H1 (cell line): ENCODE measurements around the gene AKIRIN2. TPM values are rescaled to one million over a fixed set of nuclear protein-coding genes. Genes with fewer than 3 reads are reported as not detected.

ENCODE experiments used
- CTCF ChIA-PET: fragments of 300-600 bp; sonication (Branson Sonifier 250); formaldehyde crosslinking; loops from one replicate; lab custom pipeline; 2021; ENCODE audit not compliant: partially characterized antibody; lab: Charles Lee
- POLR2A ChIA-PET: fragments of 300-600 bp; sonication (Branson Sonifier 250); formaldehyde crosslinking; loops from one replicate; lab custom pipeline; 2021; ENCODE audit warnings: inconsistent platforms; ENCODE audit not compliant: partially characterized antibody; lab: Charles Lee
- DNase-seq, 2 experiments: peaks; one replicate each; pipeline versions ENCODE4 v3.0.0 to v3.0.0-alpha.2; 2010 to 2022; ENCODE audit warnings: low spot score in 2 of 2, low read depth in 1 of 2, mixed read lengths in 1 of 2
- FAIRE-seq: peaks from 2 replicates; lab custom pipeline; 2011; peaks lifted over from hg19 to GRCh38; lab: Jason Lieb, UNC
- H2AFZ ChIP-seq: 2 replicates; pipeline ENCODE4 v1.8.1; 2012; ENCODE audit warnings: low read length, inconsistent platforms
- H2AK5ac ChIP-seq: 2 replicates; pipeline ENCODE4 v1.6.1; 2013; ENCODE audit warnings: low read depth, low read length
- H2BK120ac ChIP-seq: replicated peaks from 2 replicates; pipeline ENCODE3; 2013; ENCODE audit warnings: low read depth, low read length, inconsistent platforms
- H2BK12ac ChIP-seq: 2 replicates; pipeline ENCODE4 v1.6.1; 2013; ENCODE audit warnings: low read depth, low read length
- H2BK15ac ChIP-seq: 2 replicates; pipeline ENCODE4 v1.6.1; 2013; ENCODE audit warnings: low read length
- H2BK20ac ChIP-seq: 2 replicates; pipeline ENCODE4 v1.6.1; 2013; ENCODE audit warnings: low read length
- H2BK5ac ChIP-seq: 2 replicates; pipeline ENCODE4 v1.6.1; 2013; ENCODE audit warnings: low read depth, low read length
- H3K14ac ChIP-seq: 2 replicates; pipeline ENCODE4 v1.6.1; 2013; ENCODE audit warnings: inconsistent platforms; ENCODE audit not compliant: insufficient read length
- H3K18ac ChIP-seq: 2 replicates; pipeline ENCODE4 v1.6.1; 2013; ENCODE audit warnings: low read length; ENCODE audit errors: extremely low read depth
- H3K23ac ChIP-seq: 2 replicates; pipeline ENCODE4 v1.6.1; 2013; ENCODE audit warnings: inconsistent platforms; ENCODE audit not compliant: insufficient read length
- H3K23me2 ChIP-seq: 2 replicates; pipeline ENCODE4 v1.6.1; 2013; ENCODE audit warnings: low read depth, low read length
- H3K27ac ChIP-seq: 2 replicates; pipeline ENCODE4 v1.6.1; 2011; ENCODE audit warnings: low read depth, low read length, inconsistent platforms
- H3K27me3 ChIP-seq, 4 experiments: replicated peaks in 1 of 4; 1 replicate in 1 of 4; 2 replicates in 3 of 4; pipeline versions ENCODE4 v1.6.1 to v1.8.1; 2011 to 2013; ENCODE audit warnings: low read length in 3 of 4, mild to moderate bottlenecking in 3 of 4, inconsistent platforms in 2 of 4, mixed read lengths in 2 of 4, moderate library complexity in 1 of 4; ENCODE audit not compliant: control insufficient read depth in 3 of 4, insufficient read depth in 3 of 4; ENCODE audit errors: extremely low read depth in 1 of 4
- H3K36me3 ChIP-seq, 4 experiments: 2 replicates each; pipeline versions ENCODE4 v1.6.1 to v1.8.1; 2011 to 2013; ENCODE audit warnings: mild to moderate bottlenecking in 4 of 4, low read length in 3 of 4, moderate library complexity in 2 of 4, control low read depth in 1 of 4, inconsistent platforms in 1 of 4; ENCODE audit not compliant: insufficient read depth in 4 of 4, control insufficient read depth in 2 of 4
- H3K4ac ChIP-seq: replicated peaks from 2 replicates; pipeline ENCODE3; 2013; ENCODE audit warnings: low read length, low read depth, mixed read lengths, inconsistent platforms; ENCODE audit not compliant: insufficient read length
- H3K4me1 ChIP-seq, 4 experiments: replicated peaks in 1 of 4; 1 replicate in 1 of 4; 2 replicates in 3 of 4; pipeline versions ENCODE4 v1.6.1 to v1.8.1; 2011 to 2013; ENCODE audit warnings: low read length in 3 of 4, inconsistent platforms in 2 of 4, mixed read lengths in 1 of 4; ENCODE audit not compliant: insufficient read depth in 4 of 4, control insufficient read depth in 3 of 4
- H3K4me2 ChIP-seq, 2 experiments: 2 replicates each; pipeline versions ENCODE4 v1.6.1 to v1.8.1; 2011 to 2013; ENCODE audit warnings: low read depth in 2 of 2, low read length in 2 of 2, control low read depth in 1 of 2, inconsistent platforms in 1 of 2, mild to moderate bottlenecking in 1 of 2; ENCODE audit not compliant: insufficient read depth in 1 of 2
- H3K4me3 ChIP-seq, 4 experiments: fragments of 200-600, 300-600 bp in 1 of 4; sonication (generic), shearing (Covaris generic), sonication (Bioruptor Twin) in 1 of 4; 2 replicates each; pipeline versions ENCODE4 v1.5.1 to v1.8.1; 2011 to 2016; ENCODE audit warnings: low read length in 4 of 4, low read depth in 3 of 4, control low read depth in 2 of 4, inconsistent platforms in 2 of 4, mild to moderate bottlenecking in 2 of 4, mixed read lengths in 1 of 4, moderate library complexity in 1 of 4; ENCODE audit not compliant: insufficient read depth in 2 of 4; ENCODE audit errors: extremely low read depth in 1 of 4
- H3K56ac ChIP-seq: replicated peaks from 2 replicates; pipeline ENCODE3; 2013; ENCODE audit warnings: low read depth, mild to moderate bottlenecking, mixed read lengths, low read length, inconsistent platforms; ENCODE audit not compliant: insufficient read length
- H3K79me1 ChIP-seq: 2 replicates; pipeline ENCODE4 v1.6.1; 2013; ENCODE audit warnings: low read depth, low read length, control low read depth
- H3K79me2 ChIP-seq, 2 experiments: 2 replicates each; pipeline versions ENCODE4 v1.6.1 to v1.8.1; 2012 to 2013; ENCODE audit warnings: low read length in 2 of 2, mild to moderate bottlenecking in 2 of 2, inconsistent platforms in 1 of 2; ENCODE audit not compliant: insufficient read depth in 2 of 2, control insufficient read depth in 1 of 2
- H3K9ac ChIP-seq, 4 experiments: replicated peaks in 1 of 4; 1 replicate in 1 of 4; 2 replicates in 3 of 4; pipeline versions ENCODE4 v1.6.1 to v1.8.1; 2011 to 2013; ENCODE audit warnings: low read depth in 3 of 4, low read length in 3 of 4, control low read depth in 2 of 4, mild to moderate bottlenecking in 2 of 4, moderate library complexity in 2 of 4, inconsistent platforms in 1 of 4; ENCODE audit errors: extremely low read depth in 1 of 4
- H3K9me3 ChIP-seq, 2 experiments: 2 replicates each; pipeline versions ENCODE4 v1.6.1 to v1.8.1; 2012 to 2013; ENCODE audit warnings: mild to moderate bottlenecking in 2 of 2, moderate library complexity in 2 of 2, control low read depth in 1 of 2, inconsistent platforms in 1 of 2, low read depth in 1 of 2, low read length in 1 of 2, mixed read lengths in 1 of 2; ENCODE audit not compliant: insufficient read depth in 2 of 2
- H4K20me1 ChIP-seq, 2 experiments: replicated peaks in 1 of 2; 2 replicates each; pipeline versions ENCODE3 to v1.8.1; 2011 to 2013; ENCODE audit warnings: inconsistent platforms in 2 of 2, low read length in 2 of 2, mild to moderate bottlenecking in 1 of 2; ENCODE audit not compliant: insufficient read depth in 2 of 2, control insufficient read depth in 1 of 2
- H4K5ac ChIP-seq: 2 replicates; pipeline ENCODE4 v1.6.1; 2013; ENCODE audit warnings: low read length, low read depth, mixed read lengths, inconsistent platforms; ENCODE audit not compliant: insufficient read length
- H4K8ac ChIP-seq: 2 replicates; pipeline ENCODE4 v1.8.0; 2013; ENCODE audit warnings: mild to moderate bottlenecking, moderate library complexity, low read length, inconsistent platforms; ENCODE audit not compliant: insufficient read depth; ENCODE audit errors: extremely low read depth
- H4K91ac ChIP-seq: replicated peaks from 2 replicates; pipeline ENCODE3; 2013; ENCODE audit warnings: low read length, mixed read lengths, inconsistent platforms; ENCODE audit not compliant: insufficient read length
- CREB1 ChIP-seq: IDR thresholded peaks from 2 replicates; pipeline ENCODE4 v1.6.1; 2012; ENCODE audit warnings: inconsistent platforms
- YY1 ChIP-seq: IDR thresholded peaks from 2 replicates; pipeline ENCODE4 v1.6.1; 2011; ENCODE audit warnings: low read depth, mild to moderate bottlenecking, low read length
- ZNF274 ChIP-seq: IDR thresholded peaks from 2 replicates; pipeline ENCODE4 v1.7.0; 2012; ENCODE audit warnings: low read length, borderline replicate concordance; ENCODE audit errors: extremely low read depth
- WGBS, 2 experiments: shearing (Covaris generic) in 1 of 2; methylation state at CpG; one replicate each; pipeline versions ENCODE4 v1.1.6 to v1.1.7; 2013 to 2015; ENCODE audit warnings: low lambda C conversion rate in 2 of 2, mixed read lengths in 2 of 2, inconsistent platforms in 1 of 2, low coverage in 1 of 2, missing lambda C conversion rate in 1 of 2; ENCODE audit not compliant: insufficient replicate concordance in 2 of 2, insufficient coverage in 1 of 2, insufficient read length in 1 of 2; ENCODE audit errors: extremely low coverage in 1 of 2, missing lambda C conversion rate in 1 of 2; 5-methylcytosine and 5-hydroxymethylcytosine counted together
- polyA plus RNA-seq, 7 experiments: library from polyadenylated mRNA; depleted of rRNA in 3 of 7; stranded (reverse) in 5 of 7; unstranded in 2 of 7; fragments of >200 nt in 5 of 7; fragments of 200-250 nt in 2 of 7; gene quantifications; 1 replicate in 5 of 7; 2 replicates in 1 of 7; 4 replicates in 1 of 7; pipeline versions ENCODE4 v1.2.1 to v1.2.3, GENCODE V29; 2011 to 2013; ENCODE audit warnings: missing spikeins in 2 of 7, mixed read lengths in 2 of 7
- total RNA-seq: library from RNA; stranded (reverse); fragmentation: NEBNext Ultra II Directional; extraction: Animal tissue kit (Norgen Biotek cat#: 25700); gene quantifications from 2 replicates; pipeline ENCODE4 v1.2.1, GENCODE V29; 2021

Gene AKIRIN2
- total and polyA plus RNA-seq, 2 of the 8 experiments (the other 6 are each of a cell fraction or from before 2014, with no cell fraction given): 35.6 to 75.3 TPM

- Histone ChIP-seq H2BK20ac (no peak overlapping the region), H2BK15ac (no peak overlapping the region), H3K27me3 (no peaks in the 10 kb centered on the region), H3K14ac (no peak overlapping the region), H3K4me2 (no peak overlapping the region), H4K91ac (no peak overlapping the region), H3K4me1 (peaks cover 0 to 3% (median 0%) of the 10 kb centered on the region in 4 experiments; a peak in 2 of 7 replicates), H3K9ac (no peak overlapping the region), H3K36me3 (peaks cover 0 to 45% (median 6%) of the 10 kb centered on the region in 4 experiments; a peak in 4 of 8 replicates), H3K79me1 (no peaks in the 10 kb centered on the region), H2BK120ac (no peak overlapping the region), H3K56ac (no peak overlapping the region), H2BK5ac (no peak overlapping the region), H4K8ac (no peak overlapping the region), H3K4ac (no peak overlapping the region), H3K4me3 (no peak overlapping the region), H4K5ac (no peak overlapping the region), H3K27ac (no peak overlapping the region), H3K23me2 (no peaks in the 10 kb centered on the region; the same call in 1 of the 2 replicates), H3K23ac (no peak overlapping the region), H2AFZ (no peak overlapping the region), H3K9me3 (no peaks in the 10 kb centered on the region), H3K79me2 (no peaks in the 10 kb centered on the region), H4K20me1 (no peaks in the 10 kb centered on the region), H2BK12ac (no peak overlapping the region), H3K18ac (no peak overlapping the region), H2AK5ac (no peak overlapping the region)
- TF ChIP-seq ZNF274 (no peak), CREB1 (no peak), YY1 (no peak)
- 98% methylated on average over 2 of the region's 2 CpGs; no CpG with 5 or more reads in 1 of the 2 experiments for WGBS, 2 experiments
- DNase-seq (no peak), FAIRE-seq (no peak)
- CTCF ChIA-PET: interaction anchor here (0.6 kb wide), 1 partner anchor 395 kb away, joined by 3 read pairs; no protein-coding TSS in a partner anchor
- POLR2A ChIA-PET: interaction anchor here (0.8 kb wide), 1 partner anchor 51 kb away, joined by 4 read pairs; no protein-coding TSS in a partner anchor
Observed at GRCh38 chr6:87668013-87668412, 34.0 kb downstream of the AKIRIN2 start.
